Sigmoid colon (tissue), 4 donors: Measurements from ENCODE around the gene SPACA7.

ENCODE experiments used
- CTCF ChIP-seq, 4 experiments: fragments of 450-650 bp in 3 of 4; fragments of 200-600 bp in 1 of 4; IDR thresholded peaks; one replicate each; pipeline ENCODE4 v1.5.1; 2016 to 2019; ENCODE audit warnings: antibody characterized with exemption in 4 of 4, mild to moderate bottlenecking in 3 of 4, moderate library complexity in 2 of 4
- EP300 ChIP-seq, 4 donors: sonication (generic); formaldehyde crosslinking; IDR thresholded peaks; one replicate each; pipeline ENCODE4 v1.6.1; 2017; ENCODE audit warnings: antibody characterized with exemption in 4 of 4
- POLR2A ChIP-seq, 2 donors: fragments of 450-650 bp; IDR thresholded peaks; one replicate each; pipeline ENCODE4 v1.6.1; 2016; ENCODE audit warnings: antibody characterized with exemption in 2 of 2, mild to moderate bottlenecking in 2 of 2, moderate library complexity in 2 of 2

GRCh38 chr13:112453874-112454647 lies 77.9 kb downstream of the SPACA7 start:
- TF ChIP-seq CTCF (IDR thresholded peaks at IDR 0.05): no peak
- TF ChIP-seq EP300 (IDR thresholded peaks at IDR 0.05): no peak
- no peak for TF ChIP-seq POLR2A (IDR thresholded peaks at IDR 0.05)
